ENCODE results near the gene VTI1A. TPM values are rescaled to one million over a fixed set of nuclear protein-coding genes. Genes with fewer than 3 reads are reported as not detected.

The VTI1A gene
- polyA plus RNA-seq, 1 experiment, result 20.4 TPM

DNA sequence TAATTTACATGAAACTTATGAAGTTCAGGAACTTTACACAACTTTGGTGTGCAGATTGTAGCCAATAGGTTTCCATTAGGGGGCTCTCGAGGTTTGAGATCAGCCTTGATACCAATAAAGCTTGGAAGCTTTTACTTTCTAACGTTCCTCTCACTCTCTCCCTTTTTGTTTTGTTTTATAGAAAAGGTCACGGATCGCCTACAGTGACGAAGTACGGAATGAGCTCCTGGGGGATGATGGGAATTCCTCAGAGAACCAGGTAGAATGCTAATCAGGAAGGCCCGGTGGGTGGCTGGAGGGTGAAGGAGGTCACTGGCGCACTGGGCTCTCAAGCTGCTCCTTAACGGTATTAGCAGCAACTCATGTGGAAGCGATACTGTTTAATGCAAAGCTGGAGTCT, 79.9 kb downstream of the VTI1A start:
- Histone ChIP-seq H3K27ac (ENCODE audit: low read depth, low read length) (no peak overlapping the region), H3K27me3 (ENCODE audit: control insufficient read depth, insufficient read depth, low read length) (no peaks in the 10 kb centered on the region), H3K4me3 (ENCODE audit: low read depth, low read length) (no peak overlapping the region; the same call in 1 of the 2 replicates), H3K9me3 (ENCODE audit: control insufficient read depth, insufficient read depth, low read length) (no peaks in the 10 kb centered on the region; the same call in 1 of the 2 replicates)
- CTCF ChIA-PET, result interaction anchor here (0.6 to 3.3 kb wide), 6 partner anchors 38 to 858 kb away, joined by 3 to 21 read pairs (median 6); no protein-coding TSS in a partner anchor
- no peak for DNase-seq (ENCODE audit: low read depth, low spot score)
- TF ChIP-seq, protein P1, sequence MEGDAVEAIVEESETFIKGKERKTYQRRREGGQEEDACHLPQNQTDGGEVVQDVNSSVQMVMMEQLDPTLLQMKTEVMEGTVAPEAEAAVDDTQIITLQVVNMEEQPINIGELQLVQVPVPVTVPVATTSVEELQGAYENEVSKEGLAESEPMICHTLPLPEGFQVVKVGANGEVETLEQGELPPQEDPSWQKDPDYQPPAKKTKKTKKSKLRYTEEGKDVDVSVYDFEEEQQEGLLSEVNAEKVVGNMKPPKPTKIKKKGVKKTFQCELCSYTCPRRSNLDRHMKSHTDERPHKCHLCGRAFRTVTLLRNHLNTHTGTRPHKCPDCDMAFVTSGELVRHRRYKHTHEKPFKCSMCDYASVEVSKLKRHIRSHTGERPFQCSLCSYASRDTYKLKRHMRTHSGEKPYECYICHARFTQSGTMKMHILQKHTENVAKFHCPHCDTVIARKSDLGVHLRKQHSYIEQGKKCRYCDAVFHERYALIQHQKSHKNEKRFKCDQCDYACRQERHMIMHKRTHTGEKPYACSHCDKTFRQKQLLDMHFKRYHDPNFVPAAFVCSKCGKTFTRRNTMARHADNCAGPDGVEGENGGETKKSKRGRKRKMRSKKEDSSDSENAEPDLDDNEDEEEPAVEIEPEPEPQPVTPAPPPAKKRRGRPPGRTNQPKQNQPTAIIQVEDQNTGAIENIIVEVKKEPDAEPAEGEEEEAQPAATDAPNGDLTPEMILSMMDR (IDR thresholded peaks at IDR 0.05; ENCODE audit: low read depth, low read length), result peak; percentile 26; the same call in 1 of the 2 replicates
- POLR2A ChIA-PET, result no interaction called here

DNA sequence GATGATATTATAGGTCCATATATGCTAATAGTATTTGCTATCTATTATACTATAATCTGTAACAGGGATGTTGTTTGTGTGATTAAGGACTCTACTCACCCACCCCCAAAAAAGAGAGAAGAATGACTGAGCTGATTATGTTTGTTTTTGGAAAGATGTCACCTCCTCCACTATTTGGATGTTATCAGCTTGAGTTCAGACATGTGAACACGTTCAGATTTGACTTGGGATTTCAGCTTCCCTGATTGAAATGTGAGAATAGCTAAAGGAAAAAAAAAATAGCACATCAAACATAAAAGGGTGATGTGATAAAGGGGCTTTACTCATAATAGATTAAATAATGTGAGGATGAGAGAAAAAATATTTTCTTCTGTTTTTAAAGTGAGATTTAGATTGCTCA, 81.2 kb downstream of the VTI1A start:
- H3K27ac ChIP-seq (ENCODE audit: low read depth, low read length), result no peak overlapping the region
- TF ChIP-seq, protein P1 (IDR thresholded peaks at IDR 0.05; ENCODE audit: low read depth, low read length), result no peak
- DNase-seq (ENCODE audit: low read depth, low spot score), result no peak
- no peaks in the 10 kb centered on the region for H3K27me3 ChIP-seq (ENCODE audit: control insufficient read depth, insufficient read depth, low read length)
- no peaks in the 10 kb centered on the region; the same call in 1 of the 2 replicates for H3K9me3 ChIP-seq (ENCODE audit: control insufficient read depth, insufficient read depth, low read length)
- ChIA-PET POLR2A (interaction anchor here (0.5 kb wide), 1 partner anchor 546 kb away, joined by 3 read pairs; no protein-coding TSS in a partner anchor), CTCF (interaction anchor here (3.3 kb wide), 1 partner anchor 857 kb away, joined by 21 read pairs; no protein-coding TSS in a partner anchor)
- no peak overlapping the region for H3K4me3 ChIP-seq (ENCODE audit: low read depth, low read length)

DNA sequence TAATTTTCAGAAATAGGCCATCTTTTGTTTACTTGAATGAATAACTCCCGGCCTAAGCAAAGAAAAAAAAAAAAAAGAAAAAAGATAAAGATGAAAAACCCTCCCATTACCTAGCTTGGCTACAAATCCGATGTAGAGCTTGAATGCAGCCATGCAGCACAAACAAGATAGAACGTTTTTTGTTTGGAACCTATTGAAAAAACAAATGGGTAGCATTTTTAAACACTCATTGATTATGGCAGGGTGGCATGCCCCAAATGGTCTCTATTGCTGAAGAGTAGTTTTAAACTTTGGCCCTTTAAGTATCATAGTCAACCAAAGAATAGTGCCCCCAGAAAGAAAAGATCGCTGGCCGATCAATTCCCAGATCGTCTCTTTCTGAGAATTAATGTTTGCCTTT, 84.4 kb downstream of the VTI1A start:
- POLR2A ChIA-PET, result no interaction called here
- TF ChIP-seq, protein P1 (IDR thresholded peaks at IDR 0.05; ENCODE audit: low read depth, low read length), result no peak
- CTCF ChIA-PET, result interaction anchor here (0.6 to 2.5 kb wide), 7 partner anchors 33 to 1660 kb away, joined by 3 to 11 read pairs (median 4); no protein-coding TSS in a partner anchor
- Histone ChIP-seq H3K27me3 (ENCODE audit: control insufficient read depth, insufficient read depth, low read length) (no peaks in the 10 kb centered on the region), H3K27ac (ENCODE audit: low read depth, low read length) (no peak overlapping the region), H3K9me3 (ENCODE audit: control insufficient read depth, insufficient read depth, low read length) (no peaks in the 10 kb centered on the region; the same call in 1 of the 2 replicates), H3K4me3 (ENCODE audit: low read depth, low read length) (no peak overlapping the region)
- no peak for DNase-seq (ENCODE audit: low read depth, low spot score)

DNA sequence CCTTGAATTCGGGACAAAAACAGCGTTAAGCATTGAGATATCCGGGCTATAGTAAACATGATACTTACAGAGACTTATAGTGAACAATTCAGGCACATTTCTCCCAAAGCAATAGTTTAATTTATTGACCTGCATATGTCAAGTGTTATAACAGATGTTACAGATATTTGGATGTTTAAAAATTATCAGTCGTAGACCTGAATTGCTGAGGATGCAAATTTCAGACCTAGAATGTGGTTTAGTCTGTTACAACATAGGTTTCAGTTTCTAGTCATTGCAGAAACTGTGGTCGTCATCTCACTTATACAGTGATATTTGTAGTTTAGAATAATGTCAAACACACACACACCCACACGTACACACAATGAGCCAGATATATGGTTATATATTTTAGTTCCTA, 85.2 kb downstream of the VTI1A start:
- POLR2A ChIA-PET, result no interaction called here

DNA sequence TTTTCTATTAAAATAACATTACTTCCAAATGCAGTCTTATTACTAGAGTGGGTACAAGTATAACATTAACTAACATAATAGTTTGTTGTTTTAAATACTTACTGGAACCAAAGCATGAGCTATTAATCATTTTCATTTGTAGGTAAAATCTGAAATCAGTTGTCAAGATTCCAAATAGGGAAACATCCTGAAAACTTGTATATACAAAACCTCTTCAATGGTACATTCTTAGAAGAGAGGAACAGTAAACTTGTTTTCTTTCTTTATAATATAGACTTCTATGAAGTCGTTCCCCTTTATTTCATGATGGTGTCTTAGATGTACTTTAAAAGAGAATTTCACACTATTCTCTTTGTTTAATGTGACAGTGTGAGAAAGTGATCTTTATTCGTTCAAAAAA, 85.9 kb downstream of the VTI1A start:
- no peaks in the 10 kb centered on the region for H3K27me3 ChIP-seq (ENCODE audit: control insufficient read depth, insufficient read depth, low read length)
- POLR2A ChIA-PET, result no interaction called here
- CTCF ChIA-PET, result interaction anchor here (0.6 to 2.5 kb wide), 2 partner anchors 480 to 852 kb away, joined by 3 to 11 read pairs; no protein-coding TSS in a partner anchor

More for the DNA sequence above, 85.2 kb downstream of the VTI1A start:
- no peaks in the 10 kb centered on the region; the same call in 1 of the 2 replicates for H3K9me3 ChIP-seq (ENCODE audit: control insufficient read depth, insufficient read depth, low read length)
- CTCF ChIA-PET, result interaction anchor here (0.9 to 2.5 kb wide), 5 partner anchors 60 to 854 kb away, joined by 3 to 11 read pairs (median 4); no protein-coding TSS in a partner anchor
- H3K27ac ChIP-seq (ENCODE audit: low read depth, low read length), result no peak overlapping the region
- TF ChIP-seq, protein P1 (IDR thresholded peaks at IDR 0.05; ENCODE audit: low read depth, low read length), result no peak
- H3K27me3 ChIP-seq (ENCODE audit: control insufficient read depth, insufficient read depth, low read length), result no peaks in the 10 kb centered on the region
- peak overlapping the region; percentile 45 for H3K4me3 ChIP-seq (ENCODE audit: low read depth, low read length)
- DNase-seq (ENCODE audit: low read depth, low spot score), result no peak

More for the DNA sequence above, 85.9 kb downstream of the VTI1A start:
- DNase-seq (ENCODE audit: low read depth, low spot score), result no peak
- no peak overlapping the region for H3K4me3 ChIP-seq (ENCODE audit: low read depth, low read length)
- TF ChIP-seq, protein P1 (IDR thresholded peaks at IDR 0.05; ENCODE audit: low read depth, low read length), result no peak
- no peak overlapping the region for H3K27ac ChIP-seq (ENCODE audit: low read depth, low read length)
- no peaks in the 10 kb centered on the region; the same call in 1 of the 2 replicates for H3K9me3 ChIP-seq (ENCODE audit: control insufficient read depth, insufficient read depth, low read length)
